Smooth muscle cell of the brain vasculature (primary cell): Measurements from ENCODE around the gene GNB2.
"Not testable (repeated sequence)": the region's sequence is repeated elsewhere in the genome, so short reads cannot be mapped to it uniquely, and the experiment has no call there.

ENCODE experiments used
- DNase-seq: peaks from one replicate; pipeline ENCODE4 v3.0.0-alpha.2; 2012; ENCODE audit warnings: low read depth, low spot score

GNB2 gene

GRCh38 chr7:100694098-100694745 is 20.7 kb downstream of the GNB2 start, which contains the start of gene GIGYF1:
TSS of gene GIGYF1 (minus strand) at chr7:100694250. CDS start at chr7:100688238, 6,012 bp downstream.
- DNase-seq, result no peak

- DNase-seq, result no peak
These were observed 22.6 kb downstream of the GNB2 start for GRCh38 chr7:100696123-100696521.

GRCh38 chr7:100699018-100699417 is 25.5 kb downstream of the GNB2 start:
- DNase-seq, result no peak

GRCh38 chr7:100701089-100701488 is 27.5 kb downstream of the GNB2 start:
- DNase-seq, result not testable (repeated sequence)

- DNase-seq, result no peak
These were observed 31.8 kb downstream of the GNB2 start for GRCh38 chr7:100705320-100705752.

- peak; percentile 96 for DNase-seq
These were observed 32.5 kb downstream of the GNB2 start, which contains the start of gene POP7 for GRCh38 chr7:100705753-100706671. TSS of gene POP7 (plus strand) at chr7:100706121. CDS start at chr7:100706831, 710 bp downstream.

- no peak for DNase-seq
These were observed 33.3 kb downstream of the GNB2 start for GRCh38 chr7:100706672-100707311.

GRCh38 chr7:100708395-100708794 is 34.9 kb downstream of the GNB2 start:
- no peak for DNase-seq

- DNase-seq, result no peak
These were observed 36.9 kb downstream of the GNB2 start for GRCh38 chr7:100710452-100710851.

GRCh38 chr7:100711369-100711768 is 37.8 kb downstream of the GNB2 start:
- DNase-seq, result no peak

GRCh38 chr7:100714725-100715124 is 41.2 kb downstream of the GNB2 start:
- DNase-seq, result no peak

GRCh38 chr7:100717073-100717472 is 43.5 kb downstream of the GNB2 start:
- DNase-seq, result not testable (repeated sequence)

- no peak for DNase-seq
These were observed 46.2 kb downstream of the GNB2 start for GRCh38 chr7:100719523-100720278.

GRCh38 chr7:100720279-100720670 is 46.7 kb downstream of the GNB2 start, which contains the start of gene EPO:
TSS of gene EPO (plus strand) at chr7:100720468. CDS start at chr7:100720981, 513 bp downstream.
- no peak for DNase-seq

- DNase-seq, result no peak
These were observed 47.3 kb downstream of the GNB2 start for GRCh38 chr7:100720671-100721504.

GRCh38 chr7:100721505-100721812 is 47.9 kb downstream of the GNB2 start:
- no peak for DNase-seq

- DNase-seq, result no peak
These were observed 49.1 kb downstream of the GNB2 start for GRCh38 chr7:100722480-100723212.

- DNase-seq, result no peak
These were observed 50.3 kb downstream of the GNB2 start for GRCh38 chr7:100723732-100724275.

- DNase-seq, result not testable (repeated sequence)
These were observed 50.8 kb downstream of the GNB2 start for GRCh38 chr7:100724364-100724763.
